MM.1S (cell line): ENCODE data around the gene FAM185A.
"Not testable (repeated sequence)": the region's sequence is repeated elsewhere in the genome, so short reads cannot be mapped to it uniquely, and the experiment has no call there.

Source experiments
- DNase-seq: peaks from one replicate; pipeline ENCODE4 v3.0.0-alpha.2; 2015
- H2AFZ ChIP-seq: fragments of 300-600 bp; sonication (generic); 2 replicates; pipeline ENCODE4 v1.6.0; 2016; ENCODE audit warnings: antibody characterized with exemption, low read length
- H3F3A ChIP-seq: fragments of 300-600 bp; sonication (generic); 2 replicates; pipeline ENCODE4 v1.6.1; 2016; ENCODE audit warnings: mild to moderate bottlenecking, antibody characterized with exemption, low read length, moderate library complexity, mixed read lengths; ENCODE audit not compliant: insufficient read depth
- H3K27ac ChIP-seq: fragments of 300-600 bp; sonication (generic); 2 replicates; pipeline ENCODE4 v1.5.1; 2016; ENCODE audit warnings: mild to moderate bottlenecking, low read length
- H3K27me3 ChIP-seq: fragments of 300-600 bp; sonication (generic); replicated peaks from 2 replicates; pipeline ENCODE4 v1.6.0; 2016; ENCODE audit warnings: low read length; ENCODE audit not compliant: insufficient read depth
- H3K36me3 ChIP-seq: fragments of 300-600 bp; sonication (generic); replicated peaks from 2 replicates; pipeline ENCODE4 v1.6.1; 2016; ENCODE audit warnings: mild to moderate bottlenecking, low read length, mixed read lengths; ENCODE audit not compliant: insufficient read depth
- H3K4me1 ChIP-seq: fragments of 300-600 bp; sonication (generic); 2 replicates; pipeline ENCODE4 v1.6.1; 2016; ENCODE audit warnings: low read length, mixed read lengths
- H3K4me2 ChIP-seq: fragments of 300-600 bp; sonication (generic); 2 replicates; pipeline ENCODE4 v1.6.0; 2016; ENCODE audit warnings: low read depth, low read length
- H3K4me3 ChIP-seq: fragments of 300-600 bp; sonication (generic); 2 replicates; pipeline ENCODE4 v1.5.1; 2016; ENCODE audit warnings: low read length, mixed read lengths
- H3K79me2 ChIP-seq: fragments of 300-600 bp; sonication (generic); 2 replicates; pipeline ENCODE4 v1.6.1; 2016; ENCODE audit warnings: mixed run types, low read length, mixed read lengths
- H3K9ac ChIP-seq: fragments of 300-600 bp; sonication (generic); 2 replicates; pipeline ENCODE4 v1.6.1; 2016; ENCODE audit warnings: low read length, mixed read lengths
- H3K9me2 ChIP-seq: fragments of 300-600 bp; sonication (generic); replicated peaks from 2 replicates; pipeline ENCODE4 v1.6.1; 2016; ENCODE audit warnings: mild to moderate bottlenecking, low read length, mixed read lengths; ENCODE audit not compliant: insufficient read depth
- H3K9me3 ChIP-seq: fragments of 300-600 bp; sonication (generic); replicated peaks from 2 replicates; pipeline ENCODE4 v1.6.1; 2016; ENCODE audit warnings: mild to moderate bottlenecking, low read length, mixed read lengths; ENCODE audit not compliant: insufficient read depth
- H4K20me1 ChIP-seq: fragments of 300-600 bp; sonication (generic); 2 replicates; pipeline ENCODE4 v1.6.1; 2016; ENCODE audit warnings: mild to moderate bottlenecking, low read length, moderate library complexity, mixed read lengths; ENCODE audit not compliant: insufficient read depth

Gene FAM185A

GRCh38 chr7:102778663-102779062 is 29.9 kb downstream of the FAM185A start:
- H3K9ac ChIP-seq, H3K4me2 ChIP-seq, H3F3A ChIP-seq, H3K36me3 ChIP-seq, H2AFZ ChIP-seq, H3K27me3 ChIP-seq, DNase-seq, H4K20me1 ChIP-seq, H3K4me1 ChIP-seq, H3K27ac ChIP-seq, H3K79me2 ChIP-seq, H3K9me3 ChIP-seq, H3K9me2 ChIP-seq, H3K4me3 ChIP-seq: not testable (repeated sequence)

- H3K27ac ChIP-seq, H2AFZ ChIP-seq, H3K27me3 ChIP-seq, H3K9me3 ChIP-seq, H3F3A ChIP-seq, H3K79me2 ChIP-seq, H3K9ac ChIP-seq, H3K9me2 ChIP-seq, DNase-seq, H3K4me1 ChIP-seq, H4K20me1 ChIP-seq, H3K4me3 ChIP-seq, H3K36me3 ChIP-seq, H3K4me2 ChIP-seq: not testable (repeated sequence)
These were observed 32.1 kb downstream of the FAM185A start for GRCh38 chr7:102780926-102781325.

GRCh38 chr7:102788770-102789169 is 40.0 kb downstream of the FAM185A start:
- H3K4me1 ChIP-seq, H2AFZ ChIP-seq, H3K36me3 ChIP-seq, H3K27me3 ChIP-seq, H3K4me2 ChIP-seq, H3K27ac ChIP-seq, DNase-seq, H3K4me3 ChIP-seq, H3K9ac ChIP-seq, H3K9me2 ChIP-seq, H3K9me3 ChIP-seq, H4K20me1 ChIP-seq, H3K79me2 ChIP-seq, H3F3A ChIP-seq: not testable (repeated sequence)

- H2AFZ ChIP-seq, H3K4me3 ChIP-seq, H3K79me2 ChIP-seq, DNase-seq, H3K4me2 ChIP-seq, H3F3A ChIP-seq, H3K4me1 ChIP-seq, H4K20me1 ChIP-seq, H3K9me2 ChIP-seq, H3K9me3 ChIP-seq, H3K27me3 ChIP-seq, H3K36me3 ChIP-seq, H3K27ac ChIP-seq, H3K9ac ChIP-seq: not testable (repeated sequence)
These were observed 41.7 kb downstream of the FAM185A start for GRCh38 chr7:102790364-102791100.

GRCh38 chr7:102791367-102791766 is 42.6 kb downstream of the FAM185A start:
- H3F3A ChIP-seq, H3K79me2 ChIP-seq, H3K9me3 ChIP-seq, H3K27me3 ChIP-seq, H3K27ac ChIP-seq, H3K4me1 ChIP-seq, H3K4me3 ChIP-seq, H4K20me1 ChIP-seq, H2AFZ ChIP-seq, H3K9me2 ChIP-seq, H3K36me3 ChIP-seq, DNase-seq, H3K9ac ChIP-seq, H3K4me2 ChIP-seq: not testable (repeated sequence)

GRCh38 chr7:102791831-102792230 is 43.0 kb downstream of the FAM185A start:
- not testable (repeated sequence) for H3K36me3 ChIP-seq, H3K4me1 ChIP-seq, H3K9ac ChIP-seq

GRCh38 chr7:102794567-102794966 is 45.8 kb downstream of the FAM185A start:
- not testable (repeated sequence) for H3K9ac ChIP-seq, H4K20me1 ChIP-seq, H3K4me1 ChIP-seq, H3K4me3 ChIP-seq, H3K27me3 ChIP-seq, H3K27ac ChIP-seq, H3K9me3 ChIP-seq, H3K36me3 ChIP-seq, DNase-seq, H3K9me2 ChIP-seq, H3K4me2 ChIP-seq, H3K79me2 ChIP-seq, H3F3A ChIP-seq, H2AFZ ChIP-seq

More at GRCh38 chr7:102791831-102792230, 43.0 kb downstream of the FAM185A start:
- not testable (repeated sequence) for H3K4me3 ChIP-seq, H3K79me2 ChIP-seq, DNase-seq, H3K9me3 ChIP-seq, H3K9me2 ChIP-seq, H3K27ac ChIP-seq, H3K4me2 ChIP-seq, H2AFZ ChIP-seq, H3F3A ChIP-seq, H4K20me1 ChIP-seq, H3K27me3 ChIP-seq

- not testable (repeated sequence) for H3K9me3 ChIP-seq, H2AFZ ChIP-seq, H3K27ac ChIP-seq, H3K9ac ChIP-seq, H3K4me1 ChIP-seq, DNase-seq, H4K20me1 ChIP-seq, H3F3A ChIP-seq, H3K36me3 ChIP-seq, H3K9me2 ChIP-seq, H3K4me2 ChIP-seq, H3K79me2 ChIP-seq, H3K27me3 ChIP-seq, H3K4me3 ChIP-seq
These were observed 47.3 kb downstream of the FAM185A start for GRCh38 chr7:102795987-102796595.
